ENCODE data around the gene SLC16A14. TPM values are rescaled to one million over a fixed set of nuclear protein-coding genes. Genes with fewer than 3 reads are reported as not detected.

The SLC16A14 gene
- total and polyA plus RNA-seq, 2 donors = 3.5 to 4.4 TPM

Other genes with a start within 250 kb of the SLC16A14 start
- 119 TPM for gene TRIP12, start 146.9 kb downstream of the SLC16A14 start, total RNA-seq
- gene TRIP12, start 146.9 kb downstream of the SLC16A14 start, polyA plus RNA-seq = 37.7 TPM
- gene FBXO36, start 146.4 kb downstream of the SLC16A14 start, total RNA-seq = 2.0 TPM
- gene FBXO36, start 146.4 kb downstream of the SLC16A14 start, polyA plus RNA-seq = 1.8 TPM
- 50.1 TPM for gene SP110, start 151.1 kb upstream of the SLC16A14 start, total RNA-seq
- 42.8 TPM for gene SP110, start 151.1 kb upstream of the SLC16A14 start, polyA plus RNA-seq
- gene SP140, start 156.8 kb upstream of the SLC16A14 start, total RNA-seq = 6.6 TPM
- 10.5 TPM for gene SP140, start 156.8 kb upstream of the SLC16A14 start, polyA plus RNA-seq

All from thymus (tissue), 2 donors.